HG03060 (cell line): Measurements from ENCODE around the gene HTRA3.

Experiments
- ATAC-seq: cut with Tn5 transposase; IDR thresholded peaks from one replicate; pipeline ENCODE4 v1.9.1; 2021; ENCODE audit warnings: low read depth, moderate number of reproducible peaks; ENCODE audit not compliant: unreplicated experiment

The HTRA3 gene

DNA sequence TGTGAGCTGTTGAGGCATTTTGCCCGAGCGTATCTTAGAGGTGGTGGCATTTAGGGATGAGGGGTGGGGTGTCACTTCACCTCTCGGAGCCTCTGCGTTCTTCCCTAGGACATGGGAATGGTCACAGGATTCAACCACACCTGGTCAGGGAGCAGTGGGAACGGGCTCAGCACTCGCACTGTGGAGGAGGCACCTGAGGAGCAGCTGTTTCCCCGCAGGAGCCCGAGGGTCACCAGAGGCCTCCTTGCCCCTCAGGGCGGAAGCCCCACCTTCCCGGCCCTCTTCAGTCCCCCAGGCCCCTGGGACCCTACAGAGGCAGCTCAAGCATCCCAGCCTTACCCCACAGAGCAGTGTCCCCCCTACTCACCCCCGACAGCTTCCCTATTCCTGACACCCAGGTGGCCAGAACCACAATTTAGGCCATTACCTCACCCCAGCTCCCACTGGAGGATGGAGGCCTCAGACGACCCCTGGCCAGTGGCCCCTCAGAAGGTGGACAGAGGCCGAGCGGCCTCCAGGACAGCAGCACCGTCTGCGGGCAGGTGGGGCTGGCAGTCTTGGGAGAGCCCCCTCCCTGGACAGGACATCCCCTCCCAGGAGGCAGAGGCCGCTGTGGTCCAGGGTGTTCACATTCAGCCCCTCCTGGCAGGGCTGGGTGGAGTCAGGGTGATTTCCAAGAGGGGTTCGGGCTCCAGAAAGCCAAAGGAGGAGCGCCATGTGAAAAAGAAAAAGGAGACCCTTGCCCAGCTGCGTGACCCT, 4.2 kb upstream of the HTRA3 start:
- ATAC-seq, result no peak

DNA sequence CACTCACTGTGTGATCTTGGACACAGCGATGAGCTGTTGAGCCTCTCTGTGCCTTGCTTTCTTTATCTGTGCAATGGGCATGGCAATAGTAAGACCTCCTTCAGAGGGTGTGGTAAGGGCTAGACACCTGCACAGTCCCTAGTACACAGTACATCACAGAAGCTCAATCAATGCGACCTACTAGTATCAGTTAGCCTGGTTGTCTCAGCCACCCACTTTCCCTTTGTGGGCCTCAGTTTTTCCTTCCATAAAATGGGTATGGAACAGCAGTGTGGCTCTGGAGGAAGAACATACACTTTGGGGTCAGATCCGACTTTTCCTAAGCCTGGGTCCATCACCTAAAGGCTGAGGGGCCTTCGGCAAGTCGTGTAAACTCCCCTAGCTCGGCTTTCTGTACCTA, 3.5 kb upstream of the HTRA3 start:
- ATAC-seq, result no peak

DNA sequence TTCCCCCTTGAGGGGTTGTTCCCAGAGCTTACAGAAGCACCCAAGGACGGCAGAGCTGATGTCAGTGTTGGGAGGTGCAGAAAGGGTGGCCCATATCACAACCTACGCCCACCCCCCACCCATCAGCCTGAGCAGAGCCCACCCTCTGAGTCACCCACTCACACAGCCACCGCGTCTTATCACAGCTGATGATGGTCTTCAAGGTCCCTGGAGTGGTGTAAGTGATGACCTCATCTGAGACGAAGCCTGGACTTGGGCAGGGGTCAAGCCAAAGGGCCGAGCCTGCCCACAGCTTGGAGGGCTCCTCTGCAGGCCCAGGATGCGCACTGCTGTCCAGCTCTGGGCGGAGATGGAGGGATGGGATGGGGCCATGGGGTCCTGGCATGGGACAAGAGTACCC, 3.0 kb upstream of the HTRA3 start:
- no peak for ATAC-seq

DNA sequence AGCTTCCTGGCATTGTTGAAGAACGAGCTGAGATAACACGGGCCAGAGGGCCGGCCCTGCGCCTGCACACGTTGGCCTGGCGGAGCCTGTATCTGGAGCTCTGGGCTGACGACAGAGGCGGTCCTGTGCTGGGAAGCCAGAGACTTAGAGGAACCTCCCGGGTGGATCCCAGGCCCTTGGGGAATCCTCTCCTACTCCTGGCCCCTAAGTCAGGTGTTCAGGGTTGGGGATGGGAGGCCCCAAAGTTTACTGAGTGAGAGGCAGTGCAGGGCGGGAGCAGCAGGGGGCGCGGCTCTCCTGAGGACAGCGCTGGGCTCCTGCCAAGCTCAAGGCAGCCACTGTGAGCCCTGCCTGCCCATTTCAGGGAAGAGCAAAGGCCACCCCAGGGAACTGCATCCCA, 2.5 kb upstream of the HTRA3 start:
- ATAC-seq, result no peak

DNA sequence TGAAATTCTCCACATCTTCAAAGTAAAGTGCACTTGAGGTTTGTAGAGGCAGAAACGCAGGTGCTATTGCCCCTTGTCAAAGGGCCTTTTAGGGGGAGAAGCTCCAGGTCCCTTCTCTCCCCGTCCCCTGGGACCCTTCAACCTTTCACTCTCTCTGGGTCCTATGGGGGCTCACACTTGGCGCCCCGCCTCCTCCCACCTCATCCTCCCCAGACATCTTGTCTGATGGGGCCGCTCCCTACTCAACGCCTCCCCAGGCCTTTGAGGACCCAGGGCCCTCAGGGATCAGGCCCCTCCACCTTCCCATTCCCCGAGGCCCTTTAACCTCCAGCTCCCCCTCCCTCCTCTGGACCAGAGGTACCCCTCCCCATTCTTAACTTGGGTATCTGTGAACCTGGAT, 1.3 kb upstream of the HTRA3 start:
- no peak for ATAC-seq

DNA sequence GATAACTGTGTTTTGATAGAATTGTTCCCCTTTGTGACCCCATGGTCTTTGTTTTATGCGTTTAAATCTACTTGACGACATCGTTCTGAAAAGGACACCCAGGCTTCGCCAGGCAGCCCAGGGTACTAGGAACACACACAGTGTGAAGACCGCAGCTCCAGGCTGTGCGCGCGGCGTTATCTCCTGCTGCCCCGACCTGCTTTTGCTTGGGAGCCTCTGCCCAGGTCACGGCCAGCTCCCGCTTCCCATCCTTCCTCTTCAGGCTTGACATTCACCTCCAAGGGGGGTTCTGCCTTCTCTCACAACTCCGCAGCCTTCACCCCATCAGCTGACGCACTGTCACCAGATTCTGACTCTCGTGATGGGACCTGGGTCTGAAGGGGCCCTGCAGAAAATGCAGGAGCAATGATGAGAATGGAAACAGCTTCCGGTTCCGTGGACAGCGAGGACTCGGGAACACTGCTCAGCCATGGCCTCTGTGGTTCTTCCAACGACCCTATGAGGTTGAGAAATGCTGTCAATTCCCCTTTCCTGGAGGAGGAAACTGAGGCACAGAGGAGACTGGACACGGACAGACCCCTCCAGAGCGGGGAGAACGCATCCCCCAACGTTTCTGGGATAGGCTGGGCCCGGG, 536 bp upstream of the HTRA3 start:
- ATAC-seq, result no peak

DNA sequence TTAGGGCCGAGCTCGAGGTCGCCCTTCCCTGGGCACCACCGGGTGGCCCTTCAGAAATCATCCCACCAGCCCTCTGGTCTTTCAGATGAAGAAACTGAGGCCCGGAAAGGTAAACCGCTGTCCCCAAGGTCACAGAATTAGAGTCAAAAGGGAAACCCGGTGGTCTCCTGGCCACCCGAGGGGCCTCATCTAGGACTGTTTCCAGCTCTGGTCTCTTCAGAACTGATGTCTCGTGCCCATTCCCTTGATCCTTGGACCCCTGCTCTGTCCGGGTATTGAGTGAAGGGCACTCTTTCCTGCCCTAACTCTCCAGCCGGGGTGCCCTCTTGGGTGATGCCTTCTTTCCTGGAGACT, 841 bp downstream of the HTRA3 start:
- ATAC-seq, result no peak

DNA sequence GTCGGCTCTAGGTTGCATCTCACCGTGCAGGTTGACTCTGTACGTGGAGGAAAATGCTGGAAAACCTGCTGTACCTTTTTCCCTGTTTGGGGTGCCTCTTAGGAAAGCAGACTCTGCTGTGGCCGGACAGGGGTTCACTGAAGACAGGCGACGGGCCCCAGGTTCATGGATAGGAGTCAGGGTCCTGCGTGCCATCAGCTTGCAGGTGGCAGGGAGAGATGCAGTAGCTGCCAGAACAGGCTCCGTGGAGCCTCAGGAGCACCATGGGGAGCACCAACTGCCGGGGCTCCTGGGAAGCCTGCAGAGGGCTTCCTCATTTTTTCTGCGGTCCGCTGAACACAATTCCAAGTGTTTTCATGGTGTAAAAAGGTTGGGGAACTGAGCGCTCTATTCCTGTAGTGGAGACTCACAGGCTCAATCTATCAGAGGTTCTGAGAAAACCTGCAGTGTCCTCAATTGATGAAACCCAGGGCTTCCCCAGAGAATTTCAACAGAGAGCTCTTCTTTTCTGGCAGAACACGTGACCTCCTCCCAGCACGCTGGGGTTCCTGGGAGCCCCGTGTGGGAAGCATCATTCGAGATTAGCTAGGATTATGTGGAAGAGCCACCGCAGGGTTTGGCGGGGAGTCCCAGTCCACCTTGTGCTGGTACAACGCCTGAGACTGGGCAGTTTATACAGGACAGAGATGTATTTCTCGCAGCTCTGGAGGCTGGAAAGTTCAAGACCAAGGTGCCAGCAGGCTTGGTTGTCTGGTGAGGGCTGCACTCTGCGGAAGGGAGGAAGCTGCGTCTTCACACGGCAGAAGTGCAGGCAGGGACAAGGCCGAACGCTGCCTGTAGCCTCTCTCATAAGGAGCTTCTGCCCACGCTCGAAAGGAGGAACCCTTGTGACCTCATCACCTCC, 1.6 kb downstream of the HTRA3 start:
- no peak for ATAC-seq

DNA sequence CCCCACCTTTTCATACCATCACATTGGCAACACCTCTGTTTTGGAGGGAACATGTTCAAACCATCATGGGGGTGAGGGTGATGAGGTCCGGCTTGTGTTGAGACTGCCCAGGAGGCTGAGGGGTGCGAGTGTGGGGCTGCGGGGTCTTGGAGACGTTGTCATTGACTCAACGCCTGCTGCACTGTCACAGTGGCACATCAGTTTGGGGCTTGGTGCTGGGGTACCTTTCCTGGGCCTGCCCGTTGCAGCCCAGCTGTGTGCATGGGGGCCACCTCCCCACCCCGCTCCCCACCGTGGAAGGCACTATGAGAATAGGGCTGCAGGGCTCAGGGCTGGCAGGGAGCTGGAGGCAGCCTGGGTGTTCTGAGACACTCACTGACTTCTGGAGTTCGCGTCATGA, 2.3 kb downstream of the HTRA3 start:
- ATAC-seq, result no peak

DNA sequence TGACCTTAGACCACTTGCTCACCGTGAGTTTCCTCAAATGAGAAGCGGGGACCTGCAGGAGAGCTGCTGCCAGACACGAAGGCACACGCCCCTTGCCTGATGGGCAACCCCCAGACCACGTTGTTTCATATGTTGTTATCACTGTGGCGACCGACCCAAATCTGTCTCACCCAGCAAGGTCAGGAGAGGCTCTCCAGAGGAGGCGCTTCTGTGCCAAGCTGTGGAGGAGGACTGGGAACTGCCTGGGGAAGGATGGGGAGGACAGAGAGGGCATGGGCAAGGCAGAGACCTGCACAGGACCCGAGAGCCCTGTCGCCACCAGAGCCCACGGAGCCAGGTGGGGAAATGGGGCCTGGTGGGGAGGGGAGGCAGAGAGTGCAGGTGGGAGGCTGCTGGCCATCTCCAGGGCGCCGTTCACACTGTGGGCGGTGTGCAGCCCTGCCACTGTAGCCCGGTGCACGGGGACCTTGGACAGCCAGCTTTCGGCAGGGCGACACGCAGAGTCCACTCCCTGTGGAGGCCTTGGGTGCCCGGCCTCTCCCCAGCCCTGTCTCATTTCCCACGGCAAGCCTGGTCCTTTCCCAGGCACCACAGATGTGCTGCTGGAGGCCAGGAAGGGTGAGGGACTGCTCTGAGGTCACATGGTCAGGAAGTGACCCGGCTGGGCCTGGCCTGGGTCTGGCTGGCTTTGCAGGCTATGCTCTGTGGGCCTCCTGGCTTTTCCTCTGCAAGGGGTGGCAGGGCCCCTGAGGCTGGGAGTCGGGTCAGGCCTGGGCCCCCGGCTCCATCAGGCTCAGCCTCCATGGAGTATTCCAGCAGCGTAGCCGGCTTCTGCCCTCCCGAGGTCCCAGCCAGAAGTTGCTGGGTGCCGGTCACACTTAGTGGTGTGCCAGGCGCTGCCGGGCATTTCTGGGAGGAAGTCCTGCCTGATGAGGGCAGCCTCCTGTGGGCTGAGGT, 3.2 kb downstream of the HTRA3 start:
- ATAC-seq, result no peak

DNA sequence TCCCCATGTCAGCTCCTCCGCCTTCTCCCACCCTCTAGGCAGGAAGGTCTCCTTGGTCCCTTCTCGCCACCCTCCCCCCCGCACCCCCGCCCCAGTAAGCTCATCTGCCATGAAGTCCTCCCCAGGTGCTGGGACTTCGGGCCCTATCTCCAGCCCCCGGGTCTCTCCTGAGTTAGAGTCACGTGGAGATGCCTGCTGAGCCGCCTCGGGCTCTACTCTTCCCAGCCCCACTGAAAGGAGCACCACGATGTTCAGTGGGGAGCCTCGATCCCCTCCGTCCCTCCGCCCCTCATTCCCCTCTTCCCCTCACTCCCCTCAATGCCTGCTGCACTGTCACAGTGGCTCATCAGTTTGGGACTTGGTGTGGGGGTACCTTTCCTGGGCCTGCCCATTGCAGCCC, 3.9 kb downstream of the HTRA3 start:
- no peak for ATAC-seq

DNA sequence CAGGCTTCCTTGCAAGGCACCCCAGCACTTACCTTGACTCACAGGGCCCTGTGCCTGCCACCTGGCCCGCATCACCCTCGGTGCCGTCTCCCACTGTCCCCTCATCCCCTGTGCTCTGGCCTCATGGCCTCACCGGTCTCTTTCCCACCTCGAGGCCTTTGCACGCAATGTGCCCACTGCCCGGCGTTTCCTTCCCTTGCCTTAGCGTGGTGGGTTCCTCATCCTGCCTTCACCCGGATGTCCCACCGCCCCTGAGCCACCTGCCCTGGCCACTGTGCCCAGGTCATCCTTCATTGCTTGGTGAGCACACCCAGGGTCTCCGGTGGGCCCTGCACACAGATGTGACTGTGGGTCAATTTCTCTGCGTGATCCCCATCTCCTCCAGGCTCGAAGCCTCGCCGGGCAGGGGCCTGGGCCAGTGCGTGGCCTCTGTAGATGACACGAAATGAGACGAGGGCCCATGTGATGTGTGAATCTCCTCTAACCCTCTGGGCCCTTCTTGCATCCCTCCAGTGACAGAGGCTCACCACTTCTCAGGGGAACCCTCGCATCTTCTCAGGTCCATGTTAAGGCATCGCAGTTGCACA, 4.6 kb downstream of the HTRA3 start:
- ATAC-seq, result no peak

DNA sequence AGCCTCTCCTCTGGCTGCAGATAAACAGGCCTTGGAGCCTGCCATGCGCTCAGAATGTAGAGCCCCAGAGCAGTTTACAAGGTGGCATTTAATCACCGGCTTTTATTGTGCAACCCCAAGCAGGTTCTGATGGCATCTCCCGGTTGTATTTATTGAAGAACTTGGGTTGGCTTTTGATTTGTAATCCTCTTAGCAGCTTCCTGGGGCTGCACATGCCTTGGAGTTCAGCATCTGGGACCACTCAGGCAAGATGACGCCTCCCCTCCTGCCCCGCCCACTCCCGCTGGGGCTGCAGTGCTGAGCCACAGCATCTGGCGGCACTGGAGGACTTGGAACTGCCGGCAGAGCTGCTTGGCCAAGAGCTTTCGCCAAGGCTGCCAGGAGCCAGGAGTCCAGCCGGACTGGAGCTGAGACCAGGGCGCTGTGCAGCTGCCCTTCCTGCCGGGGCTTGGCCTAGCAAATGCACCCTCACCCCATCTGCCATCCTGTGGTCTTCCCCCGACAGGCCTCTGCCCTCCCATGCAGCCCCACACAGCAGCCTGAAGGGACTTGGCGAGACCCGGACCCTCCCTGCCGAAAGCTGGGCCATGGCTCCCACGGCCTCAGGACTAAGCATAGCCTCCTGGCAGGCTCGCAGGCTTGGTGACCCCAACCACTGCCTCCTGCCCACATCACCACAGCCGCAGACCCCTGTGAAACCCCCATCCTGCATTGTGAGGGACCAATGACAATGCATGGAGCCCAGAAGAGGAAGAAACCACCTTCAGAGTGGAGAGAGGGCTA, 5.4 kb downstream of the HTRA3 start:
- no peak for ATAC-seq

DNA sequence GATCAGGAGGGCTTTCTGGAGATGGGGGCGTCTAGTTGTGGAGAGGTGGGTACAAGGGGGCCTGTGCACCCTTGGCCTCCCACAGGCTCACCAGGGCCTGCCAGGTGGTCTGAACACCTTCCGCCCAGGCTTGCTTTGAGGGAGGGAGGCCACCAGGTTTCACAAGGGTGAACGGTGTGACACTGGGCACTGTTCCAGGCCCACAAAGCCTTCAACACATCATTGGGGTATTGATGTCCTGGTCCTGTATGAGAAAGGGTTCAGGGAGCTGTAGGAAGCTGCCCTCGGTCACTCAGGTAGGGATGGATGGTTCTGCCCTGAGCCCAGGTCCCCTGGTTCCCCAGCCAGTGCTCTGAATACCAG, 6.0 kb downstream of the HTRA3 start:
- no peak for ATAC-seq

DNA sequence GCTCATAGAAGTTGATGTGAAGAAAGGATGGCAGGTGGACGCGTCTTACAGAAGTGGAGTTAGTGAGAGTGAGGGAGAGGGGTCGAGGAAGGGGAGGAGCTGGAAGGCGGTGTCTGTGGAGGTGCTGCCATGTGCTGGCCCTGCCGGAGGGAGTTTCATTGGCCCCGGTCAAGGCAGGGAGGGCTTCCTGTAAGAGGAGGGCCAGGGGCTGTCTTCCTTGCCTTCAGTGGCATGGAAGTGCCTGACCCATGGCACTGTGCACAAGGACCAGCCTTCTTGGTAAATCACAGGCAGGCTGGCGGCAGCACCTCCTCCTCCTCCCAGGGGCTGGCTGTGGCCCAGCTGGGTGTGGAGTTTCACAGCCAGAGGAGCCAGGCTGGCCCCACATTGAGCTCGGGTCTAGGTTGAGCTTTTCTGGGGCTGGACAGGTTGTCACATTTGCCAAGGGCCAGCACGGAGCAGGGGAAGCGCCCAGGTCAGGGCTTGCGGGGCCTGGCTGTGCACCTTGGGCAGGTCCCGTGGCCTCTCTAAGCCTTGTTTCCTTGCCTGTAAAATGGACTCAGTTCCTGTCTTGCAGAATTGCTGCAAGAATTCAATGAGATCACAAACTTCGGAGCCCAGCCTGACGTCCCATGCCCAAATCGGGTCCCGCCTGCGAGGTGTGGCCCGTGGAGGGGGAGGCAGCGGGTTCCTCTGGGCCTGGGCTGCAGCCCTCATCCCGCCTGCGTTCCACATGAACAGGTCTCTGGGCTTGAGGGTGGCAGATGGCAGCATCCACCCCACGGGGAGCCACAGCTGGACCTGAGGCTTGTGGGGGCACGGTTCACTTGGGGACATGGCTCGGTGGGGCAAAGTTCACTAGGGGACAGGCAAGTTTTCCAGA, 7.0 kb downstream of the HTRA3 start:
- no peak for ATAC-seq

DNA sequence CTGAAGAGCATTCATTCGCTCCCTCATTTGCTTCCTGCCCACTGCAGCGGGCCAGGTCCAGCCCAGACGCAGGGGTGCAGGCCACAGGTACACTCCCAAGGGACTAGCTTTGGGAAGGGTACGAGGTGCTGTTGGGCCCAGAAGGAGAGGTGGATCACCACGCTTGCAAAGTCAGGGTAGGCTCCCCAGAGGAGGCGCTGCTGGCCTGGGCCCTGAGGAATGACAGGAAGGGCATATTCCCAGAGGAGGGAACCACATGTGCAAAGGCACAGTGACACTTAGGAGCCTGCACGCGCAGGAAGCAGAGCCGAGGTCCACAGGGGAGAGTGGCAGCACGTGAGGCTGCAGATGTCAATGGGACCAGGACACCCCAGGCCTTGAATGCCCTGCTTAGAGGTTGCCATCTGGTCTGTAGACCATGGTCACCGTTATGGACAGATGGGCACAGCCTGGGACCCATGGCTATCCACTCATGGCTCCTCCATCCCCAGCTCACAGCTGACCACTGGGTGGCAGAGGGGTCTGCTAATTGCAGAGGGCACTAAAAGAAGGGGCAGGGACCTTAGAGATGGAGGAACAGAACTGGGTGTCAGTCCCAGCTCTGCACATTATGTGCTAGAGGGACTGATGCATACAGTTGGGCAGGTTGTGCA, 7.9 kb downstream of the HTRA3 start:
- no peak for ATAC-seq

DNA sequence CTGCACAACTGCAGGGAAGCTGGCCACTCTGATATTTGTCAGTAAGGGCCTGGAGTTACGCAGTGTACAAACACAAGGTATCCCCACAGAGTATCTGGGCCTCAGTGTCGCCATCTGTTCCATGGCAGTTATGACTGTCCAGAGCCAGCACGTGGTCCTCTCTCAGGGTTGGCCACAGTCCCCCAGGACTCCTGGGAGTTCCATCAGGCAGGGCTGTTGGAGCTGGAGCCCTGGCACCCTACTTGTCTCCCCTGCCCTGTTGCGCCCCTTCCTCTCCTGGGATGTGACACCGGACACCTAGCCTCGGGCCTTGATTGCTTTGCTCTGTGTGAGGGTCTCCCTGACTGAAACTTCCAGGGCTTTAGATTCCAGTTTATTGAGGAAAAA, 8.4 kb downstream of the HTRA3 start:
- ATAC-seq, result no peak
